Measurements from ENCODE around the gene NT5C2.
"Not testable (repeated sequence)": the region's sequence is repeated elsewhere in the genome, so short reads cannot be mapped to it uniquely, and the experiment has no call there.

NT5C2 gene

GRCh38 chr10:103089493-103089892 lies 103.6 kb downstream of the NT5C2 start:
- no peak for DNase-seq (ENCODE audit: low read depth in 2 of 2)

- DNase-seq (ENCODE audit: low read depth in 2 of 2): no peak
Observed at GRCh38 chr10:103086799-103087198, 106.3 kb downstream of the NT5C2 start.

- DNase-seq (ENCODE audit: low read depth in 2 of 2): no peak
Observed at GRCh38 chr10:103086261-103086660, 106.8 kb downstream of the NT5C2 start.

GRCh38 chr10:103083977-103084320 lies 109.1 kb downstream of the NT5C2 start:
- DNase-seq (ENCODE audit: low read depth in 2 of 2): no peak

GRCh38 chr10:103083266-103083976 lies 109.7 kb downstream of the NT5C2 start:
- no peak for DNase-seq (ENCODE audit: low read depth in 2 of 2)

- no peak for DNase-seq (ENCODE audit: low read depth in 2 of 2)
Observed at GRCh38 chr10:103082683-103083082, 110.4 kb downstream of the NT5C2 start.

DNA sequence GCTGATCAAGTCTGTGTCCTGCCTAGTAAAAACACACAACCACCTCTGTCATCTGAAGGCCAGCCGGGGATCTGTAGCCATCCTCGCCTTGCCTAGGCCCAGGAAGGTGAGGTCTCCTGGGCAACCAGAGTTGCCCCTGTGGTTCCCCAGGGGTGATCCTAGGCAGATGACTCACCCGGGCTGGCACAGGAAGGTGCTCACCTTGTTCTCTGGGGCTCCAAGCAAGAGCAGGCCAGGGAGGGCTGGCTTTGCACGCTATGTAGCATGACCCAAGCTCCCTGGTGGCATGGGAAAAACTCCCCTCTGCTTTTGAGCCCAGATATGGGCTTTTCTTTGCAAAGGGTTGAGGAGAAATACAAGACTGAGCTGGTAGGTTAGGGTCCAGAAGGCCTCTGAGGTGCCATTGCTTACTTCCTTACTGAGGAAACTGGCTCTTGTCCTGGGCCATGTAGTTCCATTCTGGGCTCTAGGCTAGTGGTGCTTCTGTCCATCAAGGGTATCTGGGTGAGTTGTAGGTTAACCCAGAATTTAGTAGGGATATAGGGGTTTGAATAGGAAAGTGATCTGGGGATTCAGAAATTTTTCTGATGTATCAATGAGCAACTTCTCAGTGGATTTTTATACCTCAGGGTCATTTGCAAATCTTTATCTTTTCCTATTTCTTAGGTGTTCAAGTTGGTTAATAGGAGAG lies 112.0 kb downstream of the NT5C2 start:
- no peak for DNase-seq (ENCODE audit: low read depth in 2 of 2)

DNA sequence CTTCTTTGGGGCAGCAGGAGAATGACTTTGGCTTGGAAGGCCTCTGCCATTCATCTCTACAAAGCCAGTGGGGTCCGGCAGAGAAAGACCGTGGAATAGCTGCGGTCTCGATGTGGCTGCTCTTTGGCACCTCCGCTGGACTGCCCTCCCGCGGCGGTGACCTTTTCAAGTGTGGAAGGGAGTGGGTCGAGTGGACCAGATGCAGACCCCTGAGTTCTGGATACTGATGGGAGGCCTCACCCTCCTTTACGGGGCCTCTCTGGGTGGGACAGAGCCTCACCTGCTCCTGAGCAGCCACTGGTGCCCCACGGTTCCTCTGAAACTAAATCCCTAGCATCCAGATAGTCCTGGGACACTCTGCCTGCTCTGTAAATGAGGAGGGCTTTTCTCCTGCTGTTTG lies 113.1 kb downstream of the NT5C2 start:
- no peak for DNase-seq (ENCODE audit: low read depth in 2 of 2)

DNA sequence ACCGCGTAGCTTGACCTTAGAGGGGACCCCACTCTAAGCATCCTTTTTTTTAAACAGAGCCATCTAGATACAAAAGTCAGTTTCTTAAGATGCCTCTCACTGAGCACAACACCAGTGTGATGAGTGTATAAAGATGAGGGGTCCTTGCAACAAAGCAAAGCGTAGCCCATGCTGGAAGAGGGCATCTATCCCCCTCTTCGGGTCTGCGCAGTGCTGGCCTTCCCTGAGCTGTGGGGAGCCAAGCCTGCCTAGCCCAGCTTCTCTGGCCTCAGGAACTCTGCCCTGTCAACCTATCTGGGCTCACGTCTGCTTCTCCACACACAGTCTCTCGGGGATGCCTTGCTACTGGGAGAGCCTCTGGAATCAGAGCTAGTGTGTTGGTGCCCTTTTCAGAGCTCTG lies 114.0 kb downstream of the NT5C2 start:
- no peak for DNase-seq (ENCODE audit: low read depth in 2 of 2)

DNA sequence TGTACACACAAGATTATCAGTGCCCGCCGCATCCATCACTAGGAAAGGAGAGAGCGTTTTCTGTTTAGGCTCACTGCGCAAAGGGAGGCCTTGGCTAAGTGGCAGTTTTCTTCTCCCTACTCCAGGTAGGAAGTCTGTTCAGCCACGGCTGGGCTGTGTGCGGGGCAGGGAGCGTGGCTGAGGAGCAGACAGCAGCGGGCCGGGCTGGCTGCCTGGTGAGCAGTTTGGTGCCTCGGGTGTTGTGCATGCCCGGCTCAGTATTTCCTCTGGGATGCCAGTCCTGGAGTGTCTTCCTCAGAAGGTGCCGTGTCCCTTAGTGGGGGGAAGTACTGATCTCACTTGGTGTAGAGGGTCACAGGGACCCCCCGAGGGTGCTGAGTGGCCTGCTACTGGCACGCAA lies 114.4 kb downstream of the NT5C2 start:
- no peak for DNase-seq (ENCODE audit: low read depth in 2 of 2)

GRCh38 chr10:103078309-103078615 lies 114.8 kb downstream of the NT5C2 start:
- no peak for DNase-seq (ENCODE audit: low read depth in 2 of 2)

DNA sequence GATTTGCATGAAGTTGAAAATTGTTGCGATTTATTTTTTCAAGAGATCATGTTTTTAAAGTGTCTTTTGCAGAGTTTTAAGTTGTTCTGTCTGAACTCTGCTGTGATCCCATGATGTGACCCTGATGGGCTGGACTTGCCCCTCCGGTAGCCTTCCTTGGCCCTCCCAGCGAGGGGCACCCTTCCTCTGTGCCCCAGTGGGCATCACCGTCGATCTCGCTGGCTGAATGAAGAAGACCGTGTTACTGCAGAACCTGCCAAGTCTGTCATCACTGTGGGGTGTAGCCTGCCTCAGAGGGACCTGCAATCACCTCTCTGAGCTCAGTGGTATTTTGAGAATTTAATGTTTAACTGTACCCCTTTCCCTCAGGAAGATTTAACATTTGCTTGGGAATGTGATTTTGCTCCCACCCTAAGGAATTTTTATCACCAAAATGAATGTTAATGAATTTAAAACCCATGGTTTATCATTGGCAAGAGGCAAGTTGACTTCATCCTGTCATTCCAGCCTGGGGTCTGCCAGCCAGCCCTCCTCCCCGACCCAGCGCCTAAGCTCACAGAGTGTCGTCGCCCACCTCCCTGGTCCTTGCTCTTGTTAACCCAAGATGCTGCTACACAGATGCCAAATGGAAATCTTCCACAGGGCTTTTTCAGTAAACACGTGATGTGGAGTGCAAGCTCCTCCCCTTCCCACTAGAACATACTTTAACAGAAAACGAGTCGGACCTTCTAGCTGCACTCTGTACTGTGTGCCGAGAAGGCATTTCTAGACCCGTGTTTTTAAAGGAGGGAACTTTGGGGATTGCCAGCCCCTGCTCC lies 115.4 kb downstream of the NT5C2 start:
- DNase-seq (ENCODE audit: low read depth in 2 of 2): no peak

DNA sequence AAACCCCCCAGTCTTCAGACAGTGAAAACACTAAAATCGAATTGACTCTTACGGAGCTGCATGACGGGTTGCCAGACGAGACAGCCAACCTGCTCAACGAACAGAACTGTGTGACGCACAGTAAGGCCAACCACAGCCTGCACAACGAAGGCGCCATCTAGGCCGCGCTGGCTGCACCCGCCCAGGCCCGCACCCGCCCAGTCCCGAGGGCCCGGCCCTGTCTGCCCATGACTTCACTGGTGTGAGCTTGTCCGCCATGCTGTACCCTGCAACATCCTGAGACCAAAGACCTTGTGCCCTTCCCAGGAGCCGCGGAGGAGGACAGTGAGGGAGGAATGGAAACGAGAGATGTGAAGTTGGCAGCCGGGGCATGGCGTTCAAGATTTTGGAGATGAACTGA lies 116.1 kb downstream of the NT5C2 start:
- DNase-seq (ENCODE audit: low read depth in 2 of 2): no peak

DNA sequence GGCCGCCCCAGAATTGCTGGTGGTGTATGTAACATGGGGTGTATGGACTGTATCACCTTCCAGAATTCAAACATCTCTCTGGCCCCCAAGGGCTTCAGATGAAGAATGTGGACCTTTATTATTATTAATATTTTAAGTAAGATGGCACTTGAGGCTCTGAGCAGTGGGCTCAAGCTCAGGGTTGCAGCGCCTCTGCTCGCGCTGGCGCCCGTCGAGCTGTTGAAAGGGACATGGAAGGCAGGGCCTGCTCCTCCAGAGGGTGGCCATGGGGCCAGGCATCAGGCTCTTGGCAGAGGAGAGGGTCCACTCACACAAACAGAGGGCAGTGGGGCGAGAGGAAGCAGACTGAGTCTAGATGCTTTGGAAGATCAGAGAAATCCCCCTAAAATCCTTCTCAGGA lies 120.2 kb downstream of the NT5C2 start:
- no peak for DNase-seq (ENCODE audit: low read depth in 2 of 2)

DNA sequence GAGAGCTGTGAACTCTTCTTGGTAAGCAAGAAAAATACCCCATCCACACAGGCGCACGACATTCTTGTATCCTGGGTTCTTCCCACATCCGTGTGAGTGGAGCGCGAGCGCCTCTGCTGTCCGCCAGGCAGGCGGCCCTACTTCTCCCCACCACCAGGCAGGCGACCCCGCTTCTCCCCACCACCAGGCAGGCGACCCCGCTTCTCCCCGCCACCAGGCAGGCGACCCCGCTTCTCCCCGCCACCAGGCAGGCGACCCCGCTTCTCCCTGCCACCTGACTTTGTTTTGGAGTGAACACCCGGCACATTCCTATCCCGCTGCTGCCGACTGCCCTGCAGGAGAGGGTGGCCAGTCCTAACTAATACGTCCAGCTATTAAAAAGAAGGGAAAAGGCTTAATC lies 120.8 kb downstream of the NT5C2 start:
- no peak for DNase-seq (ENCODE audit: low read depth in 2 of 2)

GRCh38 chr10:103069453-103070331 lies 123.4 kb downstream of the NT5C2 start:
- DNase-seq (ENCODE audit: low read depth in 2 of 2): peak; percentile 47

- DNase-seq (ENCODE audit: low read depth in 2 of 2): no peak
Observed at GRCh38 chr10:103067956-103068355, 125.1 kb downstream of the NT5C2 start.

GRCh38 chr10:103067484-103067883 lies 125.6 kb downstream of the NT5C2 start:
- no peak for DNase-seq (ENCODE audit: low read depth in 2 of 2)

DNA sequence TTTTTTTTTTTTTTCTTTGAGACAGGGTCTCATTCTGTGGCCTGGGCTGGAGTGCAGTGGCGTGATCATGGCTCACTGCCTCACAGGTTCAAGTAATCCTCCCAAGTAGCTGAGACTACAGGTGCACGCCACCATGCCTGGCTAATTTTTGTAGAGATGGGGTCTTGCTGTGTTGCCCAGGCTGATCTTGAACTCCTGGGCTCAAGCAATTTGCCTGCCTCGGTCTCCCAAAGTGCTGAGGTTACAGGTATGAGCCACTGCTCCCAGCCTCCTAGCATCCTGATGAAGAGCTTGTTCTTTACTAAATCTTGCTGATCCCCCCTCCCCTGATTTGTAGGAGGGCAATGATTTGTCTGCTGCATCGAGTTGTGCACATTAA lies 126.0 kb downstream of the NT5C2 start:
- DNase-seq (ENCODE audit: low read depth in 2 of 2): not testable (repeated sequence)

GRCh38 chr10:103066141-103067098 lies 126.7 kb downstream of the NT5C2 start:
- no peak for DNase-seq (ENCODE audit: low read depth in 2 of 2)

GRCh38 chr10:103064956-103065355 lies 128.1 kb downstream of the NT5C2 start:
- DNase-seq (ENCODE audit: low read depth in 2 of 2): no peak
